Activated CD4-positive, CD25-positive, alpha-beta regulatory T cell (primary cell): ENCODE results near the gene ZBTB7B.

ENCODE experiments used
- DNase-seq, 4 experiments: peaks; one replicate each; lab custom pipeline; 2025; lab: John Stamatoyannopoulos, UW

ZBTB7B gene

DNA sequence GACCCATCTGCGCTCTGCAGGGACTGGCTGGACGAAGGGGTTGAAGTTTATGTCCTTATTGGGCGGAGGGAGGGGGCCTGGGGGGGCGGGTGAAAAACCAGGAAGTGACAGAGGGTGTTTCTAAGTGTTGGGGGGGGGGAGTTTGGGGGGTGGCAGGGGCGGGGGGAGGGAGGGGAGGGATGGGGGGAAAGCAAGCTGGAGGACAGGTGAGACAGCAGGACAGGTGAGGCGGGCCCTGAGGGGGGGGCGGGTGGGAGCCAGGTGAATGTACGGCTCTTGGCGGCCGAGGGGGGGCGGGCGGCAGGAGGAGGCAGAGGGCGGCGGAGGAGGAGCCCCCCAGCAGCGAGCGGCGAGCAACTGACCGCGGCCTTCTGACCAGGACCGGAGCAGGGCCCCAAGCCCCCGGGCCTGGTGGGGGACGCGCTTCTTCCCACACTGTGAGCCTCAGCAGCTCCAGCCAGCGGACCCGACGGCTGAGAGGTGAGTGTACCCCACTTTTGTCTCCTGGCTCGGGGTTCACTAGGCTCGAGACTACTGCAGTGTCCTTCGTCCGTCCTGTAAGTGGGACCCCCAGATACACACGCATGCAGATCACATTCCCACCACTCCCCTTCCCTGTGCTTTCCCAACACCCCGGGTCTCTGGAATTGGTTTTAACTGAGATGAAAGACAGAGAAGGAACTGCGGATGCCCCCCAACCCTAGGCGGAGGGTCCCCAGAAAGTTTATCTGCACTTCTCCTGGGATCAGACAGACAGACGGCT lies at the start of gene ZBTB7B:
Gene ZBTB7B (plus strand): TSS at position 339 of the 763 bp plus-strand sequence. CDS start 11,859 bp downstream, outside the sequence.
- no peak for DNase-seq

- DNase-seq = no peak
These were observed 49.0 kb upstream of the ZBTB7B start for GRCh38 chr1:154953611-154954038.

DNA sequence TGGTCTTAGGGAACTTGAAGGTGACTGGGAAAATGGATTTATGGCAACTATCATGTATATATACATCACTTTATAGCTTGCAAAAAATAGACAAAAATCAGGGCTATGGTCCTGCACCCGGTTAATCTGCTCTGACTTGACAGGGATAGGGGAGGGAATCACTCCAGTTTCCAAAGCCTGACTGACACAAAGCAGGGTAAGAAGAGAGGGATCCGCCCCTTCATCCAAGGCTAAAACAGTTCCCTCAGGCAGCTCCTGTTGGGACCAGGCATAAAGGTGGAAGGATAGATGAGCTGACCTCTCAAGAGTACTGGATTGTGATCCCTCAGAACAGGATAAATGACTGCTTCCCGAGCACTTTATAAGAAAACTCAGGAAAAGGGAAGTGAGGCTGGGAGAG lies 48.1 kb upstream of the ZBTB7B start:
- no peak for DNase-seq

GRCh38 chr1:154955039-154955717 lies 47.4 kb upstream of the ZBTB7B start:
- peak; percentile 28 to 83 (median 68) for DNase-seq

GRCh38 chr1:154955718-154956543 lies 46.7 kb upstream of the ZBTB7B start, which contains the start of gene PBXIP1:
Gene PBXIP1 (minus strand): TSS chr1:154956099. CDS start chr1:154953721, 2,378 bp downstream.
- DNase-seq = peak; percentile 43 to 63 (median 50)

- DNase-seq = no peak
These were observed 46.1 kb upstream of the ZBTB7B start for GRCh38 chr1:154956544-154956941.

GRCh38 chr1:154957091-154957657 lies 45.4 kb upstream of the ZBTB7B start:
- no peak for DNase-seq

DNA sequence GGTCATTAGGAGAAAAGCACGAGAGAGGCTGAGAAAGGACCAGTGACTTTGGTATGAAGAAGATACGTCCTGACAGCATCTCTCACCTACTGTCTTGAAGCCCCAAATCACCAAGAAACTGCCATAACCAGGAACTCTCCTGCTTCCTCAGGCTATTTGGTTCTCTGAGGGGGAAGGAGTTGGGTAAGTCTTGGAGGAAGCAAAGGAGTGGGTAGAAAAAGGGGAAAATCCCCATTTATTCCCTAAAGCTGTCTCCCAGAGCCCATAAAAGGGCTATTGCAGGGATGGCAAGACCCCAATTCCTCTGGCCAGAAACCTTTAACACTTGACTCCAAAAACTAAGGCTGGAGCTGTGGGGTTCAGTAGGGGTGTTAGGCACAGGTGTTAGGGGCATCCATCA lies 44.6 kb upstream of the ZBTB7B start:
- DNase-seq = no peak

DNA sequence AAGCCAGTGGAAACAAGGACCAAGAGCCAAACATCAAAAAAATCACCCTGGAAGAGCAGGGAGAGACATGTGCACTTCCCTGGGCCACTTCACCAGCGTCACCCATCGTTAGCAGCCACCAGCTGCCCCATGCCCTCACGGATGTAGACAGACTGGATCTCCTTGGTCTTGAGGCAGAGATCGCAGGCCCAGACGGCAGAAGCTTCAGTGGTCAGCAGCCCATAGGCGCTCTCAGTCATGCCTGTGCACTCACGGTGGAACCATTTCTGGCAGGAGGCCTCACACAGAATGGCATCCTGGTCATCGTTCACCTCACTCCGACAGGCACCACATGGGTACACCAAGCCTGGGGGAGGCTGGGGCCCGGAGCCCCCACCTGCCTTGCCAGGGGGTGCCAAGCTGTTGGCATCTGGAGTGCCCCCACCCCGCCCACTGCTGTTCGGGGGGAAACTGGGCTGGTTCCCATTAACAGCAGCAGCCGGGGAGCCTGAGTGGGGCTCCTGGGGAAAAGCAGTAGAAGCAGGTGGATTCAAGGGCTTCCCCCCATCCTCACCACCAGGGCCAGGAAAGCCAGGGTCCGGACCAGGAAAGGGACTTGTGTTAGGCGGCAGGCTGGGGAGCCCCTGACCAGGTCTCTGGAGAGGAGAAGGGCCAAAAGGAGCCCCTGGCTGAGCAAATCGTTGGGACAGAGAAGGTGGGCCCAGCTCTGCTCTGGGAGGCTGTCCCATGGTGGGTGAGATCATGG lies 43.7 kb upstream of the ZBTB7B start:
- no peak for DNase-seq

DNA sequence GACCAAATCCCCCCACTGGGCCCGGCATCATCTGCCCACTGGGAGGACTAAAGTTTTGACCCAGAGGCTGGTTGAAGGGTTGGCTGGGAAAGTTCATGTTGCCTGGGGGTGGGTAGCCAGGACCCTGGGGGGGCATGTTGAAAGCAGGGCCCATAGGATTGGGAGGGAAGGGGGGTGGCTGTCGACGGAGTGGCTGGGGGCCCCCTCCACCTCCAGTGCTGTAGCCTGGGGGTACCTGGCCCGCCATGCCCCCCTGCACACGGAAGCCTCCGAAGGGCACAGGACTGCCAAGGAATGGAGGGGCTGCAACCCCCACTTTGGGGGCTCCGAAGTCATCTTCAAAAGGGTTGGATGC lies 43.2 kb upstream of the ZBTB7B start:
- no peak for DNase-seq

GRCh38 chr1:154960446-154961136 lies 42.0 kb upstream of the ZBTB7B start:
- DNase-seq = no peak

- peak; percentile 67 to 72 (median 70) for DNase-seq
These were observed 41.1 kb upstream of the ZBTB7B start, which contains the start of gene PYGO2 for GRCh38 chr1:154961207-154962155. Gene PYGO2 (minus strand): TSS chr1:154961782. CDS start chr1:154961576, 206 bp downstream.

GRCh38 chr1:154962156-154962749 lies 40.3 kb upstream of the ZBTB7B start:
- DNase-seq = no peak

DNA sequence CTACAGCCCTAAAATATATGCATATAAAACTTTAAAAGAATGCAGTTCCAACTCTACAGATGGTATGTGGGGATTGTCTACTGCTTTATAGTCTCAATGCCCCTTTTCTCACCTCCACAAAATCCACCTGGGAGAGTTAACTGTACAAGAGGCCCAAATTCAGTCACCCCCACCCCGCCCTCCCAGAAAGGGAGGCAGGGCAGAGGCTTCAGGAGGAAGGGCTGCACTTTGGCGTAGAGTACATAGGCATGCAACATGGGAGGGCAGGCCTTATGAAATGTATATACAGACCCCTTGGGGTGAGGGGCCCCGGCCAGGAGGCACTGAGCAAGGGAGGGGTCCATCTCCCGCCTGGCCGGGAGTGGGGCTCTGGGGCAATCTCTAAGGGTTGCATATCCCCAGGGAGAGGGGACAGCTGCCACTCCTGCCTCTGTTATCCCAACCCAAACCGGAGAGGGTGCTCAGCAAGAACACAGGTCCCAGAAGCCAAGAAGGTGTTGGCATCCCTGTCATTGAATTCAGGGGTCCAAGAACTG lies 39.7 kb upstream of the ZBTB7B start:
- DNase-seq = no peak

DNA sequence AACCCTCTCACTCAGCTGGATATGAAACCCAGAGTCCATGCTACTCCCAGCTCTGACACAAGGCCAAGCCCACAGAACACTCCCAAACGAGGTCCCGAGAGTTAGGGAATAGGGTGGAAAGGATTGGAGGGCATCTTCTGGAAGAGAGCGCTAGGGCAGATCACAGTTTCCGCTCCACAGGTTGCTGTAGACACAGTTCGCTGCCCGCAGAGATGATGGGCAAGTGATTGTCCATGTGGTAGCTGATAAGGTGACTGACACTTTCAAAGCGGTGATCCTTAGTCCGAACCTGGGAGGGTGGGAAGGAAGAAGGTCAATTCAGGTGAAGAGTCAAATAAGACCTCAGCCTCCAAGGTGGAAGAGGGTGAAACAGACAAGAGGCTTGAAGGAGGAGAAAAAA lies 39.0 kb upstream of the ZBTB7B start:
- no peak for DNase-seq

GRCh38 chr1:154964359-154964758 lies 38.2 kb upstream of the ZBTB7B start:
- DNase-seq = no peak

GRCh38 chr1:154966111-154966510 lies 36.5 kb upstream of the ZBTB7B start:
- no peak for DNase-seq

- DNase-seq = no peak
These were observed 35.2 kb upstream of the ZBTB7B start for GRCh38 chr1:154967331-154967950.
